Lower leg skin (tissue), 3 donors: ENCODE data around the gene ADGRA3.

Source experiments
- POLR2A ChIP-seq, 2 donors: fragments of 450-650 bp; IDR thresholded peaks; one replicate each; pipeline ENCODE4 v1.6.1; 2016 to 2017; ENCODE audit warnings: antibody characterized with exemption in 2 of 2, mild to moderate bottlenecking in 1 of 2, moderate library complexity in 1 of 2
- TF ChIP-seq, protein P1 (sequence below), 3 donors: fragments of 450-650 bp; IDR thresholded peaks; one replicate each; pipeline ENCODE4 v1.5.1; 2016; ENCODE audit warnings: antibody characterized with exemption in 3 of 3, mild to moderate bottlenecking in 3 of 3, moderate library complexity in 2 of 3

DNA sequence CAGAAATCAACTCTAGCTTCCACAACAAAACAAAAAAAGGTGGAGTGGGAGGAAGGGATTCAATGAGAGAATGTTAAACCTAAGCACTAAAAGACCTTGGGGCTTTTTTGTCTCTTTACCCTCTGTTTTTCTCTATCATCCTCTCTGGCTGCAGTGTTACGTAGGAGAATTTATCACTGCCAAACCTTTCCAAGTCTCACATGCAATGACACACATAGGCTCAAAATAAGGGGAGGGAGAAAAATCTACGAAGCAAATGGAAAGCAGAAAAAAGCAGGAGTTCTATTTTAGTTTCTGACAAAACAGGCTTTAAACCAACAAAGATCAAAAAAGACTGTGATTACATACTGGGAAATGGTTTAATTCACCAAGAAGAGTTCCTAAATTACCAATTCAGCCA, 152.1 kb downstream of the ADGRA3 start:
- TF ChIP-seq, protein P1, sequence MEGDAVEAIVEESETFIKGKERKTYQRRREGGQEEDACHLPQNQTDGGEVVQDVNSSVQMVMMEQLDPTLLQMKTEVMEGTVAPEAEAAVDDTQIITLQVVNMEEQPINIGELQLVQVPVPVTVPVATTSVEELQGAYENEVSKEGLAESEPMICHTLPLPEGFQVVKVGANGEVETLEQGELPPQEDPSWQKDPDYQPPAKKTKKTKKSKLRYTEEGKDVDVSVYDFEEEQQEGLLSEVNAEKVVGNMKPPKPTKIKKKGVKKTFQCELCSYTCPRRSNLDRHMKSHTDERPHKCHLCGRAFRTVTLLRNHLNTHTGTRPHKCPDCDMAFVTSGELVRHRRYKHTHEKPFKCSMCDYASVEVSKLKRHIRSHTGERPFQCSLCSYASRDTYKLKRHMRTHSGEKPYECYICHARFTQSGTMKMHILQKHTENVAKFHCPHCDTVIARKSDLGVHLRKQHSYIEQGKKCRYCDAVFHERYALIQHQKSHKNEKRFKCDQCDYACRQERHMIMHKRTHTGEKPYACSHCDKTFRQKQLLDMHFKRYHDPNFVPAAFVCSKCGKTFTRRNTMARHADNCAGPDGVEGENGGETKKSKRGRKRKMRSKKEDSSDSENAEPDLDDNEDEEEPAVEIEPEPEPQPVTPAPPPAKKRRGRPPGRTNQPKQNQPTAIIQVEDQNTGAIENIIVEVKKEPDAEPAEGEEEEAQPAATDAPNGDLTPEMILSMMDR (IDR thresholded peaks at IDR 0.05): no peak
- no peak for TF ChIP-seq POLR2A (IDR thresholded peaks at IDR 0.05)
